GM04504 (cell line): ENCODE measurements around the gene HOXB3.

Experiments
- DNase-seq: peaks from one replicate; pipeline ENCODE4 v3.0.0-alpha.2; 2012; ENCODE audit warnings: low read depth

HOXB3 gene

DNA sequence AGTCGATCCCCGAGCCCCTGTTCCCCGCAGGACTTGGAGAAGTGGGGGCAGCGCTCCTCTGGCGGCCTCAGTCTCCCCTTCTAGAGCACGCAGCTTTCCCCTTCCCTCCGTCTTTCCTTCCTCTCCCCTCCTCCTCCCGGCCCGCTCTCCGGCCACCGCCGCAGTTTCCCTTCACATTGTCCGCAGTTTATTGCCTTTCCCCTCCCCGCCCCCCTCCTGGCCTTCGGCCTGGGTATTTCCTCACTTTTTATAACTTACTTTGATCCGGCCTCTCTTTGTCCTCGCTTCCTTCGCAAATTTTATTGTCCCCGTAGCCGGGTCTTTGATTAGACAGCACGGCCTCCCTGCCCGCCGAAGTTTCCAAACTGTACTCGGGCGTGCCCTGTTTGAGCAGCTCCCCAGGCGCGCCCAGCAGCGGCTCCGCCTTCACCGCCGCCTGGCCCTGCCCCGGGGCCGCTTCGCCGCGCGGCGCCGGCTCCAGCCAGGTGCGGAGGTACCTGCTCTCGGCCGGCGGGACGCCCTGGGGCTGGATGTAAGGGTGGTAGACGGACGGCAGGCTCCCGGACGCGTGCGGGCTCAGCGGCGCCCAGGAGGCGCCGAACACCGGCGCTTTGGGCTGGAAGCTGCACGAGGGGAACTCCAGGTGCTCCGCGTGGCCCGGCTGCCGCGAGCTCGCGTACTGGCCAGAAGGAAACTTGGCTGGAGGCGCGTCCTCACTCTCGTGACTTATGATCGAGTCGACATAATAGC is 35.6 kb upstream of the HOXB3 start:
- DNase-seq = no peak

DNA sequence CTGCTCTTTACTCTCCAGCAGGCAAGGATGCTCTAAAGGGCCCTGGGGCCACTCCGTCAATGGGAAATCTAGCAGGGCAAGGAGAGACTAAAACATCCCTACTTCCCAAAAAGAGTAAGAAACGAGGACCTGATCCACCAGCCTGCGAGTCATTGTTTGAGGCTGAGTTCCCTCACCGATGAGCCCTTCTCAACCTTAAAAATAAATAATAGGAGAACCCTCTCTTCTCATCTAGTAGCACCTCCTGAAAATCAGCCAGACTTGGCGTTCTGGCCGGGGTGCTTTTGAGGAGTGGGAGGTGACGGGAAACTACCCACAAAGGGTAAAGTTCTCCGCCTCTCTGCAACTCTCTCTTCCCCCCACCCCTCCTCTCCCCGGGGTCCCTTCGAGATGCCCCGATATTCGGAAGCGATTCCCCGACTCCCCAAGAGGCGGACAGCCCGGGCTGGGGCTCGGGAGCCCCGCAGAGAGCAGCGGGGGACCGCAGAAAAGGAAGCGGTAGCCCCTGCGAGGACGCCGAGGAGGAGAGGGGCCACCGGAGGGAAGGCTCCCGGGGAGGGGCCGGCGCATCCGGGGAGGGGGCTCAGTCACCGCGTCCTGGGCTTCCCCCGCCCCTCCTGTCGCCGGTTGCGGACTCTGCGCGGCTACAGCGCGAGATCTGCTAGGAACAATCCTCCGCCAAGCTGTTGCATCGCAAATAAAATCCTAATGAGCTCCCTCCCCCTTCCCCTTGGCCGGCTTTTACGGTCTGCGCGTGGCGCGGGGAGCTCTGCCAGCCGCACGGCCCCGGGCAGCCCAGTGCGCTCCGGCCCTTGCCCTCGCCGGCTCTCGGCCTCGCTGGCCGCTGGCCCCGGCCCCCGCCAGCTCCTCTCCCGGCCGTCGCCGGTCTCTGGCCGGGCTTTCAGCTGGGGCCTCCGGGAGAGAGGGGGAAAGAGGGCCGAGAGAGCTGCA is 34.8 kb upstream of the HOXB3 start:
- DNase-seq = no peak

DNA sequence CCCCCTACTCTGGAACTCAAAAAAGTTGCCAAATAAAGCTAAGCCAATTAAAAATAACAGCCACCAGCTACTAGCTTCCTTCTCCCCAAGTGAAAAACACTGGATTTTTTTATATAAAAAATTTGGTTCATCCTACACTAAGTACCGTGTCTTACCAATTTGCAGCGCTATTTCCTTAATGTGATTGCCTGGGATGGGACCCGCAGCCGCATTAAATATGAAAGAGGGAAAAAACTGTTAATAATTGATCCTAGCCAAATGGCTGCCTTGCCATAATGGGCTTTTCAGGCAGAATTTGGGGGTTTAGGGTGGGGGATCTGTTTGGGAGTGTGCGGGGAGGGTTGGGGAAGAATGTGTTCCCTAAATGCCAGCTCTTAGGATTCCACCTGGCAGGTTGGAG is 34.1 kb upstream of the HOXB3 start:
- DNase-seq = no peak

DNA sequence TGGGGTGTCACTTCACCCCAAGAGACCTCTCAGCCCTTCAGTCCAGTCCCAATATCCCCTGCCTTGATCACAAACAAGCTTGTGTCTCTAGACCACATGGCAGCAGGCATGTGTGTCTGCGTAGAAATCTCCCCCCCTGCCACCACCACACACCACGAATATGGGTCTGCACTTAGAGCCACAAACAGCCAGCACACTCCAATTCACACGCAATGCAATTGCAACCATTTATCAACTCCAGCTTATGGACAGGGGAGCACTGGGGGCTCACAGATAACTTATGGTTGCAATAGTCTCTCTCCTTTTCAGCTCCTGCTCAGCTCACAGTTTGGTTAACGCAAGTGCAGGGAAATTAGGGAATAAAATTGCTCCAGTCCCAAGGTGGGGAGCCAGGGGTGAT is 33.5 kb upstream of the HOXB3 start:
- DNase-seq = no peak

DNA sequence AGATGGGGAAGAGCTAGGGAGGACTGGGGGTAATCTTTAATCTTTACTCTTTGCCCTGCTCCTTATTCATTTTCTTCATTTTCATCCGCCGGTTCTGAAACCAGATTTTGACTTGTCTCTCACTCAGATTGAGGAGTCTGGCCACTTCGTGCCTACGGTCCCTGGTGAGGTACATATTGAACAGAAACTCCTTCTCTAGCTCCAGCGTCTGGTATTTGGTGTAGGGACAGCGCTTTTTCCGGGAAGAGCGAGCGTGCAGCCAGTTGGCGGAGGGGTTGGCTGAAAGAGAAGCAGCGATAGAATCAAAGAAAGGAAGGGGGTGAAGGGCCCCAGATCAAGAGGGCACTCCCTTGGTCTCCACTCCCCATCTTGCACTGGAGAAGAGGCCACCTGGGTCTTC is 32.8 kb upstream of the HOXB3 start:
- no peak for DNase-seq

DNA sequence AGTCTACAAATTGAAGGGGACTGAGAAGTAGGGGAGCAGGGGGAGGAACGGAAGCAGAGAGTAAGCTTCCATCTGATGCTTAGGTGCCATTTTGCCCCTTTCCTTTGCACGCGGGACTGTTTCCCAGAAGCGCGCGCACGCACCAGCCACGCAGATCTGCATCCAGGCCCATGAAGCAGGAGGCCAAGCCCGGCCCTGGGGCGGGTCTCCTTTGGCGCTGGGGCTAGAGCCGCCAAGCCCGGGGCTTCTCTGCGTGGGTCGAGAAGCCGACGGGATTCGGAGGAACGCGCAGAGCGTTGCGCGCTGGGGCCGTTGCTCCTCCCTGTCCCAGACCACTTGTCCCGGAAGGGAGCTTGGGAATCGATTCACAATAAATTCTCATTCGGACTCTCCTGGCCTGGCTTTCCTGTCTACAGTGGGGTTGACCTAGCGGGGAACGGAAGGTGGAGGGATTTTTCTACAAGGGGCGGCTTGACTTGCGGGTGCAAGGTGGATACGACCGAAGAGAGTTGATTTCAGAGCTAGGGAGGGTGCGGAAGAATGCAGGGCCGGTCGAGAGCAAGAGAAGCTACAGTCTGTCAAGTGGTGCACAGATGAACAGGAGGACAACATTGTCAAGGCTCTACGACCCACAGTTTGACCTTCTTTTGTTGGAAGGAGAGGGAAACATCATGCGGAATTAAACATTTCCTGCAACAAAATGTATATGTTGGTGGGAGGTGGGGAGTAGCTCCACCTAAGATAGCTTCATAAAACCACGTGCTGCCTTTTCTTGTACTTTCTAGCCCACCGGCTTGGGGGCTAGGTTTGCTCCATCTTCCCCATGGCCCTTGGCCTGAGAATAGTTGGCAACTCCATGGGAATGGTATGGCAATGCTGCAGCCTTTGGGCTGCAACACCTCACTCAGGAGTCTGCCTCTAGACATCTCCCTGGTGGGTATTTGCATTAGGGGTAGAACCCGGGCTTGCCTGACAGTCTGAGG is 31.7 kb upstream of the HOXB3 start:
- DNase-seq = no peak

DNA sequence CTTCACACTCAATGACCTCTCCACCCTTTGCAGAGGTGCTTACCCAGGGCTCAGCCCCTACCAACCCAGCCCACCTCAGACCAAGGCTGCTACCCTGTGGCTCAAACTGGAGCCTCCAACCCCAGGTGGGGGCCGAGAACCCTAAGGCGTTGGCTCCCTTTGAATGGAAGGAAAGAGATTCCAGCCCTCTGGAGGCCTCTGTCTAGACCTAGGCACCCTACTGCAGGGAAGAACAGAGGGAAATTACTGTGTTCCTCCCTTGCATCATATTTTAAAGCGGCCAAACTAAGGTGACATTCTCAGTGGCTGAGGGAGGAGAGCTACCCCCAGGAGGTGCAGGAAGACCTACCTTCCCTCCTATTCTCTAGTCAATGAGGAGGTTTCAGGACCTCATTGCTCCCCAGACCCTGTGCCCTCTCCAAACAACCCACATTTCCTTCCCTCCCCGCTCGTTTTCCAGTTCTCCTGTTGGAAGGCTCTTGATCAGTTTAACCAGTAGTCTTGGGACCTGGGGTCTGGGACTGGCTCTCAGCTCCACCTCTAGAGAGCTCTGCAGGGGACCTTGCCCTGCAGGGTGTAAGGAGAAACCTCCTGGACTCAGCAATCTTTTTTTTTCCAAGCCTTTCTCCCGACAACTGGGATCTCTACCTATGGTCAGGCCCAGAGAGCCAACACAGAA is 30.6 kb upstream of the HOXB3 start:
- no peak for DNase-seq

DNA sequence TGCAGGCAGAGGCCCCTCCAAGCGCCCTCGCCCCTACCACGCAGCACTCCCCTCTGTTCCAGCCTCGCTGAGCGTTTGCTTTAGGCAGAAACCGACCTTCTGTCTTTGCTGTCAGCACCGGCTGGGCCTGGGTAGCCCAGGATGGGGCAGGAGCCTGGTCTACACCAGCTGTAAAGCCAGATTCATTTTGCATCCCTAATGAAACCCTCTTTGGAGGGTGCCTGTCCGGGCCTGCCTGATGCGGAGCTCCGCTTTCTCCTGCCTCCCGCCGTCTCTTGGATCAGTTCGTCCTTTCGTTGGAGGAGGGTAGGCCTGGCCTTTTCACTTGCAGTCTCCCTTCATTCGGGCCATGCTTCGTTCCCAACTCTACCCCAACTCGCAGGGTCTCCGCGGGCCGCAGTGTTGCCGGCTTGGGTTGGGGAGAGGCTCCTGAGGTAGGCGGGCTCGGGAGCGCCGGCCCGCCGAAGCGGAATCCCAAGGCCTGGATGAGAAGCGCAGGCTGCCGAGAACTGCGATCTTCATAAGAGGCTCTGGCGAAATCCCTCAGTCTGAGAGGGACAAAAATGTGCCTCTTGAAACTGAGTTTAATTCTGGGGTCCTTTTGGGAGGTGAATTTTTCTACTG is 29.9 kb upstream of the HOXB3 start:
- DNase-seq = no peak

DNA sequence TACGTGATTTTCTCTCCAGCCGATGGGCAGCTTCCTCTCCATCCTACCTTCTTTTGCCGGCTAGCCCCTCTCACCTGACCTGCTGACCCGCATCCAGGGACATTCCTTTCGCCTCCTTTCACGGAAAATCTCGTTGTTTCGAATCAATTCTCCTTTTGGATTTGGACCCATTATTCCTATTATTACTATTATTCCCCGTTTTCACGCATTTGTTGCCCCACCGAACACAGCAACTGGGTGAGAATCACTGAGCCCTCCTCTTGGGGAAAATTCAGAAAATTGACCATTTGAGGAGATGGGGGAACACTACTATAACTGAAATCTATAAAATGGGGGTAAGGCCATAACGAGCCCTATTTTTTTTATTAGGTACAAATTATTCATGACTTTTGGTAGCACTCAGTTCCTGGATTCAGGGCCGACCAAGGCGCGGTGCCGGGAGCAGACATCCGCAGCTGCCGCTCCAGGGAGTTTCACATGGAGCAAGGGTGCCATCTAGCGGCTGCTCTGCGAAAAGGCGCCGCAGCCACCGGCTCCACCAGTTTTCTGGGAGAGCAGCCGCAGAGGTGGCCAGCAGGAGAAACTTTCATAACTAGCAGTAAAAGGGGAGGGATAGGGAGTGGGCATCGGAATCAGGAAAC is 28.3 kb upstream of the HOXB3 start:
- no peak for DNase-seq

DNA sequence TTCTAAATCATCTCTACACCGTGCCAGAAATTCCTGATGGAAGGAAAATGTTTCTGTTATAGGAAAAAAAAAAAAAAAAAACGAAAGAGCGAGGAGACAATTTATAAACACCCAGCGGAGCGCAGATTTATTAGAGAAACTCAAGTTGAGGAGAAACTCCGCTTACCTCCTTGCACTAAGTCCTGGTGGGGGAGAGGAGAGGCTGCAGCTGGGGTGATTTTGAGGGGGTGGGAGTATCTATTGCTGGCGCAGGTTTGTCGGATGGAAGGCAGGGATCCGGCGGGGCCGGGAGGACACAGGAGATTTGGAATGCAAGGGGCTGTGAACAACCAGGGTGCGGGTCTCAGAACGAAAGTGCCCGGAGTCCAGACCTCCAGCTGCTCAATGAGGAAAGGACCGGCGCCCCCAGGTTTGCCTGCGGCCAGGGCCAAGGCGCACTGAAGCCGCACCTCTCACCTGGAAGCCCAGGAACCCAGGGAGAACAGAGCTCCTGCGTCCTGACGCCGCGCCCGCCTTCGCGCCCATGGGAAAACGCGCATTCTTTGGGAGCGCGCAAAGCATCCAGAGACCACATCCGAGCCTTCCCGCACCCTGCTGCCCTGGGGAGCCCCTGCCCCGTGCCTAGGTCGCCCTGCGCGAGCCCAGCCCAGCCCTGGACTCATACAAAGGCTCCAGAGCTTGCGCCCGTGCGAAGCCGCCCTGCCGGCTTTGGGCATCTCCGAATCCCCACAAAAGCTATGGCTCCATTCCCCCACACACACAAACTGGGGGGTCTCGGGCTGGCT is 27.6 kb upstream of the HOXB3 start:
- no peak for DNase-seq

DNA sequence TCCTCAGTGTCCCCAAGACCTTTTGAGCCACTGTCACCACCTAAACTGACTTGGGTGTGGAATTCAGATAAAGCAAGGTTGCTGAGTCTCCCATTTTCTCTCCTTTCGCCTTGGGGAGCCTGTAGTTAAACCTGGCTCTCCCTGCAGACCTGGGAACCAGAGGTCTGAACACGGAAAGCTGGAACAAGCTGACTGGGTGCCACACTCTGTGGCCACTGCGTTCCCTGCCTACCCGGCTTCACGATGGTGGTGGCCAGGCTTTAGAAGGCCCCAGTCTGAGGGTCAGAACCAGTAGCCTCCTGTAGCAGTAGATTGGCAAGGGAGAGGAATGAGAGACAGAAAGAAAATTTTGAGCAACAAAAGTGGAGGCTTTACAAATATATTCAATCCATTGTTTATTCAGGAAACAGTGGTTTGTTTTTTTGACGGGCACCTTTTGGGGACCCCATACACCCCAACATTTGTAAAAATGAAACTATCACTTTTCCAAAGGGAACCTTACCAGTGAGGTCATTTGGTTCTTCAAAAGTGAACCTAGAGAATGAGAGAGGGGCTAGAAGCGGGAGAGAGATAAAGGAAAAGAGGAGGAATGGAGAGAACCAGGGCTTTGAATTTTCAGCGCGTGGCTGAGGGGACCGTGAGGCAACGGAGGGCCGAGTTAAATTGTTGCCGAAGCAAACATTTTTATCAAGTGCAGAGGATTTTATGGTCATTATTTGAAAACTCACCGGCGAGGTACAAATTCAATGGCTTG is 26.9 kb upstream of the HOXB3 start:
- DNase-seq = no peak

DNA sequence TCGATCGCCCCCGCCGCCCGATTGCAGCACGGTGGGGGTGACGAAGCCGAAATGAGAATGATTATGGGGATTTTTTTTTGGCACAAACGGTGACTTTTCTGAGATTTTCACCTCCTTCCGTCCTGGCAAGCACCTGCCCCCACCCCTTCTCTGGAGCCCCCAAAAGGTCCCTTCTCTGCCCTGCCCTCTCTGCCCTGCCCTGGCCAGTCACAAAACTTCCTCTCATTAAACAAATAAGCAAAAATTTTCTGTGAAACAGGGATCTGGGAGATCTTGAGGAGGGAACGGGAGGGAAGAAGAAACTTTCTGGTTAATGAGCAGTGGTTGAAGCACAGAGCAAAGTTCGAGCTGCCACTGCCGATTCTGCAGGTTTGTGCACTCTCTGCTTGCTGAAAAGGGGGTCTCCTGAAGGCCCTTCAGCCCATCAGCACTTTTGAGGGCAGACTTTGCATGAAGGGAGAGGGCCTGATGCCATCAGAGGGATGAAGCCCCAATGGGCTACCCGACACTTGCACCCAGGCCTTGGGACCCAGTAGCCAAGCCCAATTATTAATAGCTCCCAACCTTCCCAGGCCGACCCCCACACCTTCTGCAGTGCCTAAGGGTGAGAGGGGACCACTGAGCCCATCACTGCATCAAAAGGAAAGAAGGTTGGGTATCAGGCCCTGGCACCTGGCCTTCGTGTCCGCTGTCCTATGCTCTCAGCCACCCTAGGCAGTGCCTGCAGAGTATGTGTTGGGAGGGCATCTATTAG is 26.1 kb upstream of the HOXB3 start:
- DNase-seq = no peak

DNA sequence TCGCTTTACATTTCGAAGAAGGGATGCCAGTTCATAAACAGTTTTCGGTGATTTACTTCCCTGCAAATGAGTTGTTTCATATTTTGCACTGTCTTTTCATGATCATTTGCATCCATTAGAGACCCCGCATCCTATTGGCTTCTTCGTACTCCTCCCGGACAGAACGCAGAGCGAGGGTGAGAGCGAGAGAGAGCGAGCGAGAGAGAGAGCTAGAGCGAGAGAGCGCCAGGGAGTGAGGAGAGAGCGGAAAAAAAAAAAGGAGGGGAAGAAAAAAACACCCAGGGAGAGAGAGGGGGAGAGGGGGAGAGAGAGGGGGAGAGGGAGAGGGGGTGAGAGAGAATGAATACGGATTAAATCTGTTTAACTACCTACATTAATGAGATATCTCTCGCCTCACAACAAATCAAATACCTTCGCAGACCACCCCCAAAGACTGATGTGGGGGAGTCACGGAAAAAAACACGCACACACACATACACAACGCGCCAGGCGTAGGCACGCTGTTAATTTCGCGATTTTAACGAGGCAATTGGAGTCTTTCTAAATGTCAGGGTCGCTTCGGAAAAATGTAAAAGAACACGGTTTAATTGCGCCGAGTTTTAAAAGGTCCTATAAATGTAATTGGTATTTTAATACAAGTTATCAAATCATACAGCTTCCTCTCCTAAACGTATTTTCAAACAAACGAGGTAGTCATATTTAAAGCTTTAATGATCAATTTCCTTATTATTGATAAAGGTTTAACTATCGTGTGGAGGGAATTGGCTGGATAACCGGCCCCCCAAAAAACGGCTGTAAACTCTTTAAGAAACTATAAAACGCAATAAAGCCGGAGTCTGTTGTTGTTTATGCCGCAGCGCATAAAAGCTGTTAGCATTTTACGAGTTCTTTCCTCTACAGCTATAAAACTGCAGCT is 25.3 kb upstream of the HOXB3 start, which contains the start of gene HOXB8:
TSS of gene HOXB8 (minus strand) at position 246 of the 916 bp plus-strand sequence. CDS start 588 bp downstream, outside the sequence.
- DNase-seq = no peak

DNA sequence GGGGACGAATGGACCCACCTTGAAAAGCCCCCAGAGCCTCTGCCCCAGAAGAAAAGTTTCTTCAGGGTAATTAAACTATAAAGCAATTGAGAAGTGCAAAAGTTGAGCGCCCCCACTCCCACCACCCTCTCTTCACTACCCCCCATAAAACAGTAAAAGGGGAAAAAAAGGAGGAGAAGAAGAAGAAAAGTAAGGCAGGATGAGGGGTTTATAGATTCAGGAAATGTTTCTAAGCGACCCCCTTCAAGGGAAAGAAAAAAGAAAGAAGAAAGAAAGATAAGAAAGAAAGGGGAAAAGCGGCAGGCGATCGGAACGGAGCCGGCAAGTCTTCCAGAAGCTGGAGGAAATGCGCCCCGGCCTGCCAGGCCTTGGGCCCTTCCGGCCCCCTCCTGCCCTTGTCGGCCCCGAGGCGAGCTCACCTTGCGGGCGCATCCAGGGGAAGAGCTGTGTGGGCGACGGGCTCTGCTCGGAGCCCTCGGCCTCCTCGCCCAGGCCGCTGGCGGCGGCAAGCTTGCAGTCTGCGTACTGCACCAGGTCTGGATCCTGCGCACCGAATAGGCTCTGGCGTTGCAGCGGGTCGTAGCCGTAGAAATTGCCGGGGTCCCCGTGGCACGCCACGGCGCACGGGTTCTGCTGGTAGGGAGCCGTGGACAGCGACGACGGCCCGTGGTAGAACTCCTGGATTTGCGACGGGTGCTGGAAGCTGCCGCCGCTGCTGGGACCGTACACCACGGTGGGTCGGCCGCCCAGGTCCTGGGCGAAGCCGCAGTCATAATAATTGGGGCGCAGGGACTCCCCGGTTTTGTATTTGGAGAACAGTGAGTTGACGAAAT is 24.0 kb upstream of the HOXB3 start:
- DNase-seq = no peak

DNA sequence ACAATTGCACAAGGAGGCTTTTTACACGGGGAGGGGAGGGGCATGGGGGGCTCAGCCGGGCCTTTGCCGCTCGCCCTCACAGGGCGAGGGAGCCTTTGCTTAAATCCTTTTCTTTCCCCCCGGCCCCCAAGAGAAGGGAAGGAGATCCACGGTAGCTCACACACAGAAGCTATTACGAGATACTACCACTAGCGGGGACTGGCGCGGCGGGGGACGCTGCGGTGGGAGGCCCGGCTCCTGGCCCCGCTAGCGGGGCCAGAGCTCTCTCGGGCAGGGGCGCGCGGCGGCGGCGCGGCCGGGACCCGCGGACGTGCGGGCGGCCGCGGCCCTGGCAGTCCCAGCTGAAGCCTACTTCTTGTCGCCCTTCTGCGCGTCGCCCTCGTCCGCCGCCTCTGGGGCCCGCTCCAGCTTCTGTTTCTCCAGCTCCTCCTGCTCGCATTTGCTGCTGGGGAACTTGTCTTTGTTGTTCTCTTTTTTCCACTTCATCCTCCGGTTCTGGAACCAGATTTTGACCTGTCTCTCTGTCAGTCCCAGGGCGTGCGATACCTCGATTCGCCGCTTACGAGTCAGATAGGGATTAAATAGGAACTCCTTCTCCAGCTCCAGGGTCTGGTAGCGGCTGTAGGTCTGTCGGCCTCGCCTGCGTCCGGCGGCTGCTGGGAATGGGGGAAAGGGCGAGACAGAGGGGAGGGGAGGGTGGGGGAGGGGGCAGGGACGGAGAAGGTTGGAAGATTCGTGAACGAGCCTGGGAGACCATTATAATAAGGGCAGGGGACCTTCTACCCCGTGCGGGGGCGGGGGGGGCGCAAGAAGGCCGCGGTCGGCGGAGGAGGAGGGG is 23.0 kb upstream of the HOXB3 start:
- DNase-seq = no peak
